ENCODE measurements around the gene DNHD1. TPM values are rescaled to one million over a fixed set of nuclear protein-coding genes. Genes with fewer than 3 reads are reported as not detected.
A peak's percentile ranks its signal among the peaks of the same experiment; 100 is the strongest.

Gene DNHD1
- polyA plus RNA-seq, 3 donors, result 0.24 to 21.0 (median 0.59) TPM

DNA sequence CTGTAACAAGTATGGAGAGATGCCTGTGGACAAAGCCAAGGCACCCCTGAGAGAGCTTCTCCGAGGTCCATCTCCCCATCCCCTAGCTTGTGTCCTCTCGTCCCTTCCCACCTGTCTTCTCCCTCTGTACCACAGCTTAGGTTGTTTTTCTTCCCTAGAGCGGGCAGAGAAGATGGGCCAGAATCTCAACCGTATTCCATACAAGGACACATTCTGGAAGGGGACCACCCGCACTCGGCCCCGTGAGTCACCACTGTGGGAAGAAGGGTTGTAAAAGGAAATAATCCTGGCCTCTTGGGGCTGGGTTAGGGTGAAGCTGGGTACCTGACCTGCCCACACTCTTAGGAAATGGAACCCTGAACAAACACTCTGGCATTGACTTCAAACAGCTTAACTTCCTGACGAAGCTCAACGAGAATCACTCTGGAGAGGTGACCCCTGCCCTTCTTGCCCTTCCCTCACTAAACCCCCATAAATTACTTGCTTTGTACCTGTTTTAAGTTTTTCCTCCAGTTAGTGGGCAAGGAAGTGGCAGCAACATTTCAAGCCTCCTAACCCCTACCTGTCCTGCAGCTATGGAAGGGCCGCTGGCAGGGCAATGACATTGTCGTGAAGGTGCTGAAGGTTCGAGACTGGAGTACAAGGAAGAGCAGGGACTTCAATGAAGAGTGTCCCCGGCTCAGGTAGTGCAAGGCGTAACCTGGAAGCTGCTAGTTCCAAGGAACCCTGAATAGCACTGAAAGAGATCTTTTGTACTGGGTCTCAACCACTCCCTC is 111.8 kb downstream of the DNHD1 start:
- Histone ChIP-seq H3K9me3 (replicated peaks in 1 of 2; ENCODE audit: control insufficient read depth in 1 of 2, insufficient read depth in 1 of 2, low read length in 2 of 2) (no peaks in the 10 kb centered on the region), H3K79me2 (ENCODE audit: insufficient read depth, low read length) (peaks cover 79% of the 10 kb centered on the region), H3K4me2 (replicated peaks; ENCODE audit: extremely low read depth, low read length, poor library complexity, severe bottlenecking) (no peak overlapping the region), H3K36me3 (replicated peaks in 1 of 2; ENCODE audit: control insufficient read depth in 1 of 2, insufficient read depth in 2 of 2, low read length in 2 of 2) (peaks cover 43 to 47% of the 10 kb centered on the region in 2 donors), H3K9ac (ENCODE audit: insufficient read depth, low read length, poor library complexity, severe bottlenecking) (no peak overlapping the region), H3K27ac (ENCODE audit: low read depth in 1 of 2, low read length in 2 of 2) (peak overlapping the region; percentile 1 to 99), H4K20me1 (ENCODE audit: insufficient read depth, low read length) (peaks cover 40% of the 10 kb centered on the region), H3K27me3 (ENCODE audit: control insufficient read depth in 2 of 2, insufficient read depth in 2 of 2, low read length in 2 of 2) (no peaks in the 10 kb centered on the region), H3K4me1 (ENCODE audit: control insufficient read depth in 1 of 2, insufficient read depth in 2 of 2, low read length in 2 of 2) (peaks cover 68 to 73% of the 10 kb centered on the region in 2 donors), H3K4me3 (replicated peaks in 1 of 3; ENCODE audit: low read depth in 2 of 3, low read length in 3 of 3) (no peak overlapping the region), H2AFZ (ENCODE audit: insufficient read depth, low read depth, low read length, poor library complexity, severe bottlenecking) (no peak overlapping the region)
- Mint-ChIP-seq H3K36me3 (peaks cover 42 to 54% of the 10 kb centered on the region in 2 donors), H3K27ac (peak overlapping the region in 5 of 7 donors; percentile 41 to 93 (median 72)), H3K27me3 (ENCODE audit: low read depth in 3 of 3) (no peaks in the 10 kb centered on the region), H3K4me3 (no peak overlapping the region), H3K4me1 (peaks cover 15% of the 10 kb centered on the region), H3K9me3 (no peaks in the 10 kb centered on the region)
- DNase-seq, result no peak
- TF ChIP-seq, protein P1, sequence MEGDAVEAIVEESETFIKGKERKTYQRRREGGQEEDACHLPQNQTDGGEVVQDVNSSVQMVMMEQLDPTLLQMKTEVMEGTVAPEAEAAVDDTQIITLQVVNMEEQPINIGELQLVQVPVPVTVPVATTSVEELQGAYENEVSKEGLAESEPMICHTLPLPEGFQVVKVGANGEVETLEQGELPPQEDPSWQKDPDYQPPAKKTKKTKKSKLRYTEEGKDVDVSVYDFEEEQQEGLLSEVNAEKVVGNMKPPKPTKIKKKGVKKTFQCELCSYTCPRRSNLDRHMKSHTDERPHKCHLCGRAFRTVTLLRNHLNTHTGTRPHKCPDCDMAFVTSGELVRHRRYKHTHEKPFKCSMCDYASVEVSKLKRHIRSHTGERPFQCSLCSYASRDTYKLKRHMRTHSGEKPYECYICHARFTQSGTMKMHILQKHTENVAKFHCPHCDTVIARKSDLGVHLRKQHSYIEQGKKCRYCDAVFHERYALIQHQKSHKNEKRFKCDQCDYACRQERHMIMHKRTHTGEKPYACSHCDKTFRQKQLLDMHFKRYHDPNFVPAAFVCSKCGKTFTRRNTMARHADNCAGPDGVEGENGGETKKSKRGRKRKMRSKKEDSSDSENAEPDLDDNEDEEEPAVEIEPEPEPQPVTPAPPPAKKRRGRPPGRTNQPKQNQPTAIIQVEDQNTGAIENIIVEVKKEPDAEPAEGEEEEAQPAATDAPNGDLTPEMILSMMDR (IDR thresholded peaks at IDR 0.05), result no peak
- WGBS (ENCODE audit: insufficient coverage), result 98% methylated on average over 5 of the region's 14 CpGs
- intact Hi-C loops (cut with micrococcal nuclease), result loop anchor here in 1 of 2 donors (10.0 kb wide), 1 partner anchor 124 kb away; the partner anchor contains the start of genes ARFIP2 and TIMM10B

DNA sequence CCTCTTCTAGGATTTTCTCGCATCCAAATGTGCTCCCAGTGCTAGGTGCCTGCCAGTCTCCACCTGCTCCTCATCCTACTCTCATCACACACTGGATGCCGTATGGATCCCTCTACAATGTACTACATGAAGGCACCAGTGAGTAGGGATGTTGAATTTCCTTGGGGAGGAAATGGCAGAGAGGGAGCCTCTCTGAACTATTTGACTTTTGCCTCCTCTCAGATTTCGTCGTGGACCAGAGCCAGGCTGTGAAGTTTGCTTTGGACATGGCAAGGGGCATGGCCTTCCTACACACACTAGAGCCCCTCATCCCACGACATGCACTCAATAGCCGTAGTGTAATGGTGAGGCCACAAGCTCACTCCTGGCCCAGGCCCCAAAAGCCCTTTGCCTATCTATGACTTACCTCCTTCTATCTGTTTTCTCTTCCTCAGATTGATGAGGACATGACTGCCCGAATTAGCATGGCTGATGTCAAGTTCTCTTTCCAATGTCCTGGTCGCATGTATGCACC is 112.5 kb downstream of the DNHD1 start:
- Histone ChIP-seq H3K79me2 (ENCODE audit: insufficient read depth, low read length) (peaks cover 72% of the 10 kb centered on the region), H3K36me3 (replicated peaks in 1 of 2; ENCODE audit: control insufficient read depth in 1 of 2, insufficient read depth in 2 of 2, low read length in 2 of 2) (peaks cover 49 to 53% of the 10 kb centered on the region in 2 donors), H3K9me3 (replicated peaks in 1 of 2; ENCODE audit: control insufficient read depth in 1 of 2, insufficient read depth in 1 of 2, low read length in 2 of 2) (no peaks in the 10 kb centered on the region), H3K4me1 (ENCODE audit: control insufficient read depth in 1 of 2, insufficient read depth in 2 of 2, low read length in 2 of 2) (peaks cover 64 to 69% of the 10 kb centered on the region in 2 donors), H3K4me3 (replicated peaks in 1 of 3; ENCODE audit: low read depth in 2 of 3, low read length in 3 of 3) (no peak overlapping the region), H3K27ac (ENCODE audit: low read depth in 1 of 2, low read length in 2 of 2) (peak overlapping the region; percentile 1 to 99), H3K9ac (ENCODE audit: insufficient read depth, low read length, poor library complexity, severe bottlenecking) (no peak overlapping the region), H4K20me1 (ENCODE audit: insufficient read depth, low read length) (peaks cover 40% of the 10 kb centered on the region), H2AFZ (ENCODE audit: insufficient read depth, low read depth, low read length, poor library complexity, severe bottlenecking) (no peak overlapping the region), H3K4me2 (replicated peaks; ENCODE audit: extremely low read depth, low read length, poor library complexity, severe bottlenecking) (no peak overlapping the region), H3K27me3 (ENCODE audit: control insufficient read depth in 2 of 2, insufficient read depth in 2 of 2, low read length in 2 of 2) (no peaks in the 10 kb centered on the region)
- Mint-ChIP-seq H3K27ac (peak overlapping the region in 5 of 7 donors; percentile 52 to 95 (median 80)), H3K4me3 (no peak overlapping the region), H3K4me1 (peaks cover 15% of the 10 kb centered on the region), H3K9me3 (no peaks in the 10 kb centered on the region), H3K27me3 (ENCODE audit: low read depth in 3 of 3) (no peaks in the 10 kb centered on the region), H3K36me3 (peaks cover 42 to 54% of the 10 kb centered on the region in 2 donors)
- TF ChIP-seq, protein P1 (IDR thresholded peaks at IDR 0.05), result no peak
- 100% methylated on average over 2 of the region's 8 CpGs for WGBS (ENCODE audit: insufficient coverage)
- DNase-seq, result no peak
- intact Hi-C loops (cut with micrococcal nuclease), result loop anchor here (5.0 to 10.0 kb wide), 6 partner anchors 43 to 377 kb away; partner anchors contain the start of genes ARFIP2 (in 2 of the 2), FHIP1B (in 2 of the 2), TIMM10B (in 2 of the 2) and CNGA4 (in 1 of the 2)
